A549 (cell line): ENCODE results near the gene CD47. TPM values are rescaled to one million over a fixed set of nuclear protein-coding genes. Genes with fewer than 3 reads are reported as not detected.

Experiments used
- ATAC-seq, 2 experiments: fragments of 200-7000 bp in 1 of 2; fragments of >200 bp in 1 of 2; cut with Nextera tagmentation in 1 of 2; cut with Tn5 transposase in 1 of 2; 3 replicates each; pipeline versions ENCODE4 v1.8.0 to v1.9.1; 2018 to 2020; ENCODE audit warnings: mild to moderate bottlenecking in 1 of 2, moderate library complexity in 1 of 2
- CTCF ChIA-PET: fragments of 300-600 bp; sonication (Branson Sonifier 250); formaldehyde crosslinking; extraction: SDS; loops from one replicate; lab custom pipeline; 2021; ENCODE audit warnings: antibody characterized with exemption, inconsistent platforms; lab: Yijun Ruan, JAX
- POLR2A ChIA-PET: fragments of 350-600 bp; formaldehyde crosslinking; extraction: SDS; loops from one replicate; lab custom pipeline; 2021; ENCODE audit warnings: antibody characterized with exemption, inconsistent platforms; lab: Yijun Ruan, JAX
- DNase-seq, 2 experiments: peaks; one replicate each; pipeline versions ENCODE4 v3.0.0 to v3.0.0-alpha.2; 2011 to 2016; ENCODE audit warnings: low read depth in 1 of 2, low spot score in 1 of 2
- FAIRE-seq: peaks from 2 replicates; lab custom pipeline; 2011; peaks lifted over from hg19 to GRCh38; lab: Jason Lieb, UNC
- H3K27ac ChIP-seq, 2 experiments: fragments of >200 bp; sonication (Bioruptor Twin); formaldehyde crosslinking; 3 replicates each; pipeline ENCODE4 v1.5.1; 2016 to 2017
- H3K4me1 ChIP-seq: fragments of >200 bp; sonication (Bioruptor Twin); formaldehyde crosslinking; 3 replicates; pipeline ENCODE4 v1.6.1; 2016
- H3K4me2 ChIP-seq: fragments of >200 bp; sonication (Bioruptor Twin); formaldehyde crosslinking; 3 replicates; pipeline ENCODE4 v1.6.1; 2016
- H3K4me3 ChIP-seq: fragments of >200 bp; sonication (Bioruptor Twin); formaldehyde crosslinking; 3 replicates; pipeline ENCODE4 v1.5.1; 2016
- H3K9me3 ChIP-seq: fragments of >200 bp; sonication (Bioruptor Twin); formaldehyde crosslinking; 3 replicates; pipeline ENCODE4 v1.6.1; 2016
- BHLHE40 ChIP-seq: IDR thresholded peaks from 2 replicates; pipeline ENCODE4 v1.6.1; 2012; ENCODE audit warnings: low read depth, low read length, inconsistent platforms
- CBX8 ChIP-seq: fragments of 200-600 bp; sonication (generic); IDR thresholded peaks from 2 replicates; pipeline ENCODE4 v1.6.1; 2016
- CEBPB ChIP-seq, 2 experiments: fragments of >200 bp in 1 of 2; sonication (Bioruptor Twin) in 1 of 2; formaldehyde crosslinking in 1 of 2; IDR thresholded peaks; 2 replicates each; pipeline ENCODE4 v1.6.1; 2012 to 2016
- CHD2 ChIP-seq: fragments of 150-350 bp; IDR thresholded peaks from 2 replicates; pipeline ENCODE4 v1.6.1; 2014; ENCODE audit warnings: low read length; ENCODE audit not compliant: partially characterized antibody
- EHF ChIP-seq: fragments of 250-450 bp; sonication (Bioruptor Pico); IDR thresholded peaks from 2 replicates; pipeline ENCODE4 v1.5.0; 2020; ENCODE audit warnings: mild to moderate bottlenecking
- ESRRA ChIP-seq: fragments of 150-350 bp; IDR thresholded peaks from 2 replicates; pipeline ENCODE4 v1.6.1; 2014; ENCODE audit warnings: mild to moderate bottlenecking, low read length, borderline replicate concordance
- GATA3 ChIP-seq: IDR thresholded peaks from 2 replicates; pipeline ENCODE4 v1.6.1; 2012; ENCODE audit warnings: borderline replicate concordance
- HEYL ChIP-seq: fragments of 250-450 bp; sonication (Bioruptor Pico); IDR thresholded peaks from 2 replicates; pipeline ENCODE4 v1.8.0; 2021; ENCODE audit warnings: mild to moderate bottlenecking, moderate library complexity
- HOXB13 ChIP-seq: fragments of 250-450 bp; sonication (Bioruptor Pico); IDR thresholded peaks from 2 replicates; pipeline ENCODE4 v1.5.0; 2020; ENCODE audit warnings: low read depth, mild to moderate bottlenecking, moderate library complexity
- HOXB5 ChIP-seq: fragments of 250-450 bp; sonication (Bioruptor Pico); IDR thresholded peaks from 2 replicates; pipeline ENCODE4 v1.5.0; 2020; ENCODE audit warnings: mild to moderate bottlenecking, moderate library complexity
- JUNB ChIP-seq: fragments of >200 bp; sonication (Bioruptor Twin); formaldehyde crosslinking; IDR thresholded peaks from 2 replicates; pipeline ENCODE4 v1.6.1; 2016
- KDM1A ChIP-seq: fragments of 200-600 bp; sonication (generic); IDR thresholded peaks from 2 replicates; pipeline ENCODE4 v1.6.1; 2016; ENCODE audit warnings: low read depth, mild to moderate bottlenecking
- KDM5A ChIP-seq: fragments of 200-600 bp; sonication (generic); IDR thresholded peaks from 2 replicates; pipeline ENCODE4 v1.6.1; 2016; ENCODE audit warnings: antibody characterized with exemption, mild to moderate bottlenecking
- MAZ ChIP-seq: fragments of 150-350 bp; IDR thresholded peaks from 2 replicates; pipeline ENCODE4 v1.6.1; 2014; ENCODE audit warnings: antibody characterized with exemption, low read depth, low read length, borderline replicate concordance
- MYC ChIP-seq: IDR thresholded peaks from 2 replicates; pipeline ENCODE4 v1.6.1; 2012; ENCODE audit warnings: mild to moderate bottlenecking, inconsistent platforms, low read length, improper control_type of control experiment, borderline replicate concordance
- NR3C1 ChIP-seq: fragments of >200 bp; sonication (Bioruptor Twin); formaldehyde crosslinking; IDR thresholded peaks from 3 replicates; pipeline ENCODE4 v1.6.1; 2017
- POLR2AphosphoS2 ChIP-seq: conservative IDR thresholded peaks from 2 replicates; pipeline ENCODE4 v1.6.1; 2012; ENCODE audit warnings: low read length, improper control_type of control experiment, inconsistent platforms
- TP53 ChIP-seq: fragments of 250-450 bp; sonication (Bioruptor Pico); IDR thresholded peaks from 2 replicates; pipeline ENCODE4 v1.5.0; 2021; ENCODE audit warnings: mild to moderate bottlenecking, moderate library complexity
- ZNF302 ChIP-seq: fragments of 250-450 bp; sonication (Bioruptor Pico); IDR thresholded peaks from 2 replicates; pipeline ENCODE4 v1.9.0; 2021; ENCODE audit warnings: inconsistent platforms, mild to moderate bottlenecking, moderate library complexity
- ZSCAN20 ChIP-seq: fragments of 250-450 bp; sonication (Bioruptor Pico); IDR thresholded peaks from 2 replicates; pipeline ENCODE4 v1.8.0; 2022; ENCODE audit warnings: mild to moderate bottlenecking, moderate library complexity
- WGBS: methylation state at CpG from one replicate; pipeline ENCODE4 v1.1.6; 2017; ENCODE audit errors: missing lambda C conversion rate; 5-methylcytosine and 5-hydroxymethylcytosine counted together
- polyA plus RNA-seq, 4 experiments: library from polyadenylated mRNA; depleted of rRNA in 3 of 4; stranded (reverse); fragments of >200 nt; fragmentation: RNase III in 1 of 4; extraction: RNeasy Plus Mini Kit Qiagen cat#74134 plus additional on column Dnase treatment in 1 of 4; gene quantifications; 2 replicates in 3 of 4; 3 replicates in 1 of 4; pipeline ENCODE4 v1.2.3, GENCODE V29; 2011 to 2017
- TF ChIP-seq, protein P1 (sequence below): IDR thresholded peaks from 2 replicates; pipeline ENCODE4 v1.6.1; 2012
- TF ChIP-seq, protein P2 (sequence below): fragments of 150-350 bp; IDR thresholded peaks from 2 replicates; pipeline ENCODE4 v1.6.1; 2014; ENCODE audit warnings: low read depth, mild to moderate bottlenecking, low read length
- TF ChIP-seq, protein P3 (sequence below): fragments of >200 bp; sonication (Bioruptor Twin); formaldehyde crosslinking; IDR thresholded peaks from 3 replicates; pipeline ENCODE4 v1.6.1; 2016
- TF ChIP-seq, protein P4 (sequence below): fragments of 250-450 bp; sonication (Bioruptor Pico); IDR thresholded peaks from 2 replicates; pipeline ENCODE4 v1.5.0; 2020; ENCODE audit warnings: low read depth, mild to moderate bottlenecking, moderate library complexity
- TF ChIP-seq, protein P5 (sequence below): fragments of 250-450 bp; sonication (Bioruptor Pico); IDR thresholded peaks from 2 replicates; pipeline ENCODE4 v1.5.0; 2021; ENCODE audit warnings: mild to moderate bottlenecking, moderate library complexity, borderline replicate concordance
- TF ChIP-seq, protein P6 (sequence below): fragments of >200 bp; sonication (Bioruptor Twin); formaldehyde crosslinking; IDR thresholded peaks from 3 replicates; pipeline ENCODE4 v1.5.1; 2016

The CD47 gene
- polyA plus RNA-seq, 2 of the 4 experiments (the other 2 are of a cell fraction) = 31.0 to 35.9 TPM

DNA sequence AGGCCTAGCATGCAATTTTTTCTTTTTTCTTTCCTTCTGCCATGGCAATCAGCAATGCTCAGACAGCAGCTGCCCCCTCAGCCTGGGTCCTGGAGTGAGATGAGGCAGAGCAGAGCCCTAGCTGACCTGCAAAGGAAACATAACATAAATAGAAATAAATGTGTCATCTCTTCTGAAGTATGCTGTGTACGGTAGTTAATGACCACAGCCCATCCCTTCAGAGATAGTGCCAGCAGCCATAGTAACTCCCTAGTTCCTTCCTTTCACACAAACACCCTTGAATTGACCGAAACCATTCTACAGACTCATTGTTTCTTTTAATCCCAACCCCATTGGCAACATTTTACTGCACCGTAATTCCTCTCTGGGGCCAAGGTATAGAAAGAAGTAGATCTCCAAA is 8.4 kb upstream of the CD47 start:
- Histone ChIP-seq H3K4me2 (no peak overlapping the region), H3K4me1 (no peaks in the 10 kb centered on the region), H3K27ac (no peak overlapping the region), H3K9me3 (no peaks in the 10 kb centered on the region), H3K4me3 (no peak overlapping the region)
- no peak for FAIRE-seq
- 74% methylated on average over 3 of the region's 3 CpGs for WGBS
- no peak for ATAC-seq
- CTCF ChIA-PET = no interaction called here
- no peak for TF ChIP-seq POLR2AphosphoS2
- no peak for TF ChIP-seq MAZ
- no peak for DNase-seq
- POLR2A ChIA-PET = no interaction called here

DNA sequence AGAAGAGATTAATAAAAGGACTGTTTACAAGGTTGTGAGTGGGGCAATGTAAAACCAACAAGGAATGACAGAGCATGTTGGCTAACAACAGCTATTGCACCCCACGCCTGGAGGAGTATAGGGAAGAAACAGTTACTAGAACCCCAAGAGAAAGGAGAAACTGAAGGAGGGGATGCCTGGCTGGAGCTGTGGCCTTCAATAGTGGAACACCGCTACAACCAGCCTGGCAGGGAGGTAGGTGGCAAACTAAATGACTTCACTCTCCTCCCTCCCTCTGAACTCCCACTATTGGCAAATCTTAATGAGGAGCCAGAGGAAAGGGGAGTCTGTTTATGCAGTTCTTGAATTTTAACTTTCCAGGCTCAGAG is 7.2 kb upstream of the CD47 start:
- TF ChIP-seq, protein P1, sequence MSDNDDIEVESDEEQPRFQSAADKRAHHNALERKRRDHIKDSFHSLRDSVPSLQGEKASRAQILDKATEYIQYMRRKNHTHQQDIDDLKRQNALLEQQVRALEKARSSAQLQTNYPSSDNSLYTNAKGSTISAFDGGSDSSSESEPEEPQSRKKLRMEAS = no peak
- TF ChIP-seq MYC = no peak
- TF ChIP-seq ESRRA = no peak
- TF ChIP-seq TP53 (CRISPR knock-in tag) = no peak
- no peak for TF ChIP-seq MAZ
- TF ChIP-seq KDM5A = no peak
- TF ChIP-seq, protein P2, sequence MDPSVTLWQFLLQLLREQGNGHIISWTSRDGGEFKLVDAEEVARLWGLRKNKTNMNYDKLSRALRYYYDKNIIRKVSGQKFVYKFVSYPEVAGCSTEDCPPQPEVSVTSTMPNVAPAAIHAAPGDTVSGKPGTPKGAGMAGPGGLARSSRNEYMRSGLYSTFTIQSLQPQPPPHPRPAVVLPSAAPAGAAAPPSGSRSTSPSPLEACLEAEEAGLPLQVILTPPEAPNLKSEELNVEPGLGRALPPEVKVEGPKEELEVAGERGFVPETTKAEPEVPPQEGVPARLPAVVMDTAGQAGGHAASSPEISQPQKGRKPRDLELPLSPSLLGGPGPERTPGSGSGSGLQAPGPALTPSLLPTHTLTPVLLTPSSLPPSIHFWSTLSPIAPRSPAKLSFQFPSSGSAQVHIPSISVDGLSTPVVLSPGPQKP = no peak
- TF ChIP-seq EHF (CRISPR knock-in tag) = no peak
- TF ChIP-seq NR3C1 = no peak
- TF ChIP-seq ZSCAN20 (CRISPR knock-in tag) = no peak
- TF ChIP-seq HEYL (CRISPR knock-in tag) = no peak
- TF ChIP-seq, all 56 proteins: peak for 0
- DNase-seq (no peak), FAIRE-seq (no peak), ATAC-seq (no peak)
- no peak overlapping the region for H3K27ac ChIP-seq
- no peak overlapping the region for H3K4me3 ChIP-seq
- ChIA-PET CTCF (interaction anchor here (0.7 kb wide), 1 partner anchor 36 kb away, joined by 3 read pairs; no protein-coding TSS in a partner anchor), POLR2A (no interaction called here)
- H3K4me1 ChIP-seq = no peaks in the 10 kb centered on the region
- WGBS = 54% methylated on average over 2 of the region's 2 CpGs
- no peaks in the 10 kb centered on the region for H3K9me3 ChIP-seq
- no peak overlapping the region for H3K4me2 ChIP-seq

DNA sequence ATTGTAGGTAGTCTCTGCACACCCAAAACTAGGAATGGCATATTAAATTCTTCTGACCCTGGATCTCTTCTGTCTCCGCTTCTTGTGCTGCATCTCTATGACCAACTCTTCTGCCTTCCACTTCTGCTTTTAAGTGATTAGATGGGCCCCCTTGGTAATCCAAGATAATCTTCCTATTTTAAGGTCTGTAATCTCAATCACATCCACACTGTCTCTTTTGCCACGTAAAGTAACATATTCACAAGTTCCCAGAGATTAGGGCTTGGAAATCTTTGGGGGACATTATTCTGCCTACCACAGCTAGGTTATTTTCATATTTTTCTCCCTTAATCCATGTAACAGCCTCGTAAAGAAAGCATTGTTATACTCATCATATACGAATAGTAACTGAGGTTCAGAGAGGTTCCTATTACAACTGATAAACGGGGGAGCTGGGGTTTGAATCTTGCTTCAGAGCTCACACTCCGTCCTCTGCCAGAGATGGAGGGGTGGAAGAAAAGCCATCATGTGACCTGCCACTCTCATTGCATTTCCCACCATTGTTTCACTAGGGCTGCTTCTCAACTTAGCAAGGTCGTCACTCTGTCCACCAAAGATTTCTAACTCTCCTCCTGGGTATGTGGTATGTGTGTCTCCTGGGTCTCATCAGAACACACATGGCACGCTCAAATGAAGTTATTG is 6.6 kb upstream of the CD47 start:
- no peak overlapping the region for H3K4me3 ChIP-seq
- no peak overlapping the region for H3K4me2 ChIP-seq
- DNase-seq (no peak), ATAC-seq (no peak), FAIRE-seq (no peak)
- no peaks in the 10 kb centered on the region for H3K4me1 ChIP-seq
- TF ChIP-seq CBX8 = no peak
- no peak for TF ChIP-seq ZSCAN20 (CRISPR knock-in tag)
- no peak for TF ChIP-seq KDM1A
- TF ChIP-seq POLR2AphosphoS2 = no peak
- TF ChIP-seq TP53 (CRISPR knock-in tag) = no peak
- TF ChIP-seq HOXB13 (CRISPR knock-in tag) = no peak
- no peak for TF ChIP-seq JUNB
- no peak for TF ChIP-seq CEBPB (IDR thresholded peaks at IDR 0.05)
- TF ChIP-seq, protein P3, sequence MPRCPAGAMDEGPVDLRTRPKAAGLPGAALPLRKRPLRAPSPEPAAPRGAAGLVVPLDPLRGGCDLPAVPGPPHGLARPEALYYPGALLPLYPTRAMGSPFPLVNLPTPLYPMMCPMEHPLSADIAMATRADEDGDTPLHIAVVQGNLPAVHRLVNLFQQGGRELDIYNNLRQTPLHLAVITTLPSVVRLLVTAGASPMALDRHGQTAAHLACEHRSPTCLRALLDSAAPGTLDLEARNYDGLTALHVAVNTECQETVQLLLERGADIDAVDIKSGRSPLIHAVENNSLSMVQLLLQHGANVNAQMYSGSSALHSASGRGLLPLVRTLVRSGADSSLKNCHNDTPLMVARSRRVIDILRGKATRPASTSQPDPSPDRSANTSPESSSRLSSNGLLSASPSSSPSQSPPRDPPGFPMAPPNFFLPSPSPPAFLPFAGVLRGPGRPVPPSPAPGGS = no peak
- no peak for TF ChIP-seq MYC
- TF ChIP-seq, protein P4, sequence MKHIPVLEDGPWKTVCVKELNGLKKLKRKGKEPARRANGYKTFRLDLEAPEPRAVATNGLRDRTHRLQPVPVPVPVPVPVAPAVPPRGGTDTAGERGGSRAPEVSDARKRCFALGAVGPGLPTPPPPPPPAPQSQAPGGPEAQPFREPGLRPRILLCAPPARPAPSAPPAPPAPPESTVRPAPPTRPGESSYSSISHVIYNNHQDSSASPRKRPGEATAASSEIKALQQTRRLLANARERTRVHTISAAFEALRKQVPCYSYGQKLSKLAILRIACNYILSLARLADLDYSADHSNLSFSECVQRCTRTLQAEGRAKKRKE (CRISPR knock-in tag) = no peak
- no peak for TF ChIP-seq KDM5A
- TF ChIP-seq ZNF302 (CRISPR knock-in tag) = no peak
- TF ChIP-seq GATA3 = no peak
- TF ChIP-seq HOXB5 = no peak
- TF ChIP-seq BHLHE40 = no peak
- TF ChIP-seq, protein P5, sequence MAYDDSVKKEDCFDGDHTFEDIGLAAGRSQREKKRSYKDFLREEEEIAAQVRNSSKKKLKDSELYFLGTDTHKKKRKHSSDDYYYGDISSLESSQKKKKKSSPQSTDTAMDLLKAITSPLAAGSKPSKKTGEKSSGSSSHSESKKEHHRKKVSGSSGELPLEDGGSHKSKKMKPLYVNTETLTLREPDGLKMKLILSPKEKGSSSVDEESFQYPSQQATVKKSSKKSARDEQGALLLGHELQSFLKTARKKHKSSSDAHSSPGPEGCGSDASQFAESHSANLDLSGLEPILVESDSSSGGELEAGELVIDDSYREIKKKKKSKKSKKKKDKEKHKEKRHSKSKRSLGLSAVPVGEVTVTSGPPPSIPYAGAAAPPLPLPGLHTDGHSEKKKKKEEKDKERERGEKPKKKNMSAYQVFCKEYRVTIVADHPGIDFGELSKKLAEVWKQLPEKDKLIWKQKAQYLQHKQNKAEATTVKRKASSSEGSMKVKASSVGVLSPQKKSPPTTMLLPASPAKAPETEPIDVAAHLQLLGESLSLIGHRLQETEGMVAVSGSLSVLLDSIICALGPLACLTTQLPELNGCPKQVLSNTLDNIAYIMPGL = no peak
- TF ChIP-seq, protein P6, sequence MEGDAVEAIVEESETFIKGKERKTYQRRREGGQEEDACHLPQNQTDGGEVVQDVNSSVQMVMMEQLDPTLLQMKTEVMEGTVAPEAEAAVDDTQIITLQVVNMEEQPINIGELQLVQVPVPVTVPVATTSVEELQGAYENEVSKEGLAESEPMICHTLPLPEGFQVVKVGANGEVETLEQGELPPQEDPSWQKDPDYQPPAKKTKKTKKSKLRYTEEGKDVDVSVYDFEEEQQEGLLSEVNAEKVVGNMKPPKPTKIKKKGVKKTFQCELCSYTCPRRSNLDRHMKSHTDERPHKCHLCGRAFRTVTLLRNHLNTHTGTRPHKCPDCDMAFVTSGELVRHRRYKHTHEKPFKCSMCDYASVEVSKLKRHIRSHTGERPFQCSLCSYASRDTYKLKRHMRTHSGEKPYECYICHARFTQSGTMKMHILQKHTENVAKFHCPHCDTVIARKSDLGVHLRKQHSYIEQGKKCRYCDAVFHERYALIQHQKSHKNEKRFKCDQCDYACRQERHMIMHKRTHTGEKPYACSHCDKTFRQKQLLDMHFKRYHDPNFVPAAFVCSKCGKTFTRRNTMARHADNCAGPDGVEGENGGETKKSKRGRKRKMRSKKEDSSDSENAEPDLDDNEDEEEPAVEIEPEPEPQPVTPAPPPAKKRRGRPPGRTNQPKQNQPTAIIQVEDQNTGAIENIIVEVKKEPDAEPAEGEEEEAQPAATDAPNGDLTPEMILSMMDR = no peak
- no peak for TF ChIP-seq CHD2
- 63% methylated on average over 8 of the region's 8 CpGs for WGBS
- ChIA-PET CTCF (no interaction called here), POLR2A (no interaction called here)
- no peak overlapping the region for H3K27ac ChIP-seq
- no peaks in the 10 kb centered on the region for H3K9me3 ChIP-seq
